ENCODE measurements around the gene TCF25. TPM values are rescaled to one million over a fixed set of nuclear protein-coding genes. Genes with fewer than 3 reads are reported as not detected.
A peak's percentile ranks its signal among the peaks of the same experiment; 100 is the strongest.

TCF25 gene
- total RNA-seq, 4 donors from 2014 or later, result 60.3 to 221 (median 126) TPM

DNA sequence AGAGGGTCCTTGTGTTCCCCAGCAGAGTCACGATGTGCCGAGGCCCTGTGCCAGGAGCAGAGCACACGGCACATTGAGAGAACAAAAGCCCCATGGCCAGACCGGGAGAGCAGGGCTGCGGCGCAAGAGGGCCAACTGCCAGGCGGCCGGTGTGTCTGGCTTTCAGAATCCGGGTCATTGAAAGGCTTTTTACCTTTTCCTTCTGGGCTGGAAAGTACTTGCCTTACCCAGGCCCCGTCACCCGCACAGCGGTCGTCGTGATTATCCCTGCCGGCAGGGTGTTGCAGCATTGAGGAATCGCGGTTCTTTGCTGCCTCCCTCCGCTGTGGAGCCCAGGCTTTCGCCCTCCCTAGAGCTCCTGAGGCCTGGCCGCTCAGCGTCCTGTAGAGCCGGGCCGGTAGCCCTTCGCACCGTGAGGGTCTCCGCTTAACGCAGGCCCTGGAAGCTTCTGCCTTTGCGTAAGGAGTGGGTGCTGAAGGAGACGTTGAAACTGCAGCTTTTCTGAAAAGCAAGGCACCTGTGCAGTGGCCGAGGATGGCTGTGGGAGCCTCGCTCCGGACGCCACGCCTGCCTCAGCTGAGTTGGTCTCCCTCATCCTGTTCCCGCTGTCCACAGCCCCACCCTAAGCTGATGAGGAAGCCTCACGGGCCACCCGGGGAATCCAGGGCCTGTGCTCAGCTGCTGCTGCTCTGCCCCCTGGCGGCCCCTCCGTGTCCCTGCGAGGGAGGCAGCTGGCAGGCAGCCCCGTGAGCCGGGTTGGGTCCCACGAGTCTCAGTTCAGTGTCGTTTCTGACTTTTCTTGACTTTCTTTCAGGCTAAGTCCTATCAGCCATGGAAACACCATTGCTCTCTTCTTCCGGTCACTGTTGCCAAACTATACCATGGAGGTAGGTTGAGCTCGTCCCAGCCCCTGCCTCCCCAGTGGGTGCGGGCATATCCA lies 36.7 kb downstream of the TCF25 start:
- Histone ChIP-seq H3K4me3 (no peak overlapping the region), H3K36me3 (no peaks in the 10 kb centered on the region), H3K27ac (no peak overlapping the region), H3K4me1 (no peaks in the 10 kb centered on the region), H3K27me3 (no peaks in the 10 kb centered on the region), H3K9me3 (no peaks in the 10 kb centered on the region)
- peak; percentile 53 to 65 for DNase-seq
- intact Hi-C loops (cut with DNase I; ENCODE audit: low total_unique reads), result no loop called here
- TF ChIP-seq POLR2A (IDR thresholded peaks at IDR 0.05), result no peak
- TF ChIP-seq, protein P1, sequence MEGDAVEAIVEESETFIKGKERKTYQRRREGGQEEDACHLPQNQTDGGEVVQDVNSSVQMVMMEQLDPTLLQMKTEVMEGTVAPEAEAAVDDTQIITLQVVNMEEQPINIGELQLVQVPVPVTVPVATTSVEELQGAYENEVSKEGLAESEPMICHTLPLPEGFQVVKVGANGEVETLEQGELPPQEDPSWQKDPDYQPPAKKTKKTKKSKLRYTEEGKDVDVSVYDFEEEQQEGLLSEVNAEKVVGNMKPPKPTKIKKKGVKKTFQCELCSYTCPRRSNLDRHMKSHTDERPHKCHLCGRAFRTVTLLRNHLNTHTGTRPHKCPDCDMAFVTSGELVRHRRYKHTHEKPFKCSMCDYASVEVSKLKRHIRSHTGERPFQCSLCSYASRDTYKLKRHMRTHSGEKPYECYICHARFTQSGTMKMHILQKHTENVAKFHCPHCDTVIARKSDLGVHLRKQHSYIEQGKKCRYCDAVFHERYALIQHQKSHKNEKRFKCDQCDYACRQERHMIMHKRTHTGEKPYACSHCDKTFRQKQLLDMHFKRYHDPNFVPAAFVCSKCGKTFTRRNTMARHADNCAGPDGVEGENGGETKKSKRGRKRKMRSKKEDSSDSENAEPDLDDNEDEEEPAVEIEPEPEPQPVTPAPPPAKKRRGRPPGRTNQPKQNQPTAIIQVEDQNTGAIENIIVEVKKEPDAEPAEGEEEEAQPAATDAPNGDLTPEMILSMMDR (IDR thresholded peaks at IDR 0.05), result peak; percentile 53 to 79 (median 62)

DNA sequence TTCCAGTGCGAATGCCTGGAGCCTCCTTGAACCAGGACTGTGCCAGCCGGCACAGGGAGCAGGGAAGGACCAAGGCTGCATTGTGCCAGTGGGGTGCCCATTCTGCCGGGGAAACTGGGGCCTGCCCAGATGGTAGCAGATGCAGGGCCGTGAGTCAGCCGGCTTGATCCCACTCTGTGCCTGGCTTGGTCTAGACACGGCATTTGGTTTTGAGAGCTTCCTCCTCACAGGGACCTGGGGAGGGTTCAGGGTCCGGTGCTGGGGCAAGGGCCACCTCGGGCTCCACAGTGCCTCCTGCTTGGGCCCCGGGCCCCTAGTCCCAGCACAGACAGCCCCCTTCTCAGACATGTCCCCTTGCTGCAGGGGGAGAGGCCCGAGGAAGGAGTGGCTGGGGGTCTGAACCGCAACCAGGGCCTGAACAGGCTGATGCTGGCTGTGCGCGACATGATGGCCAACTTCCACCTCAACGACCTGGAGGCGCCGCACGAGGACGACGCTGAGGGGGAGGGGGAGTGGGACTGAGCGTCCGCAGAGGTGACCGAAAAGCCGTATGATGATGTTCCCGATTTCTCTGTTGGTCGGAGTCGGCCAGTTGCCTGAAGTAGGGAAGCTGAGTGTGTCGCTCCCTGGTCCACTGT lies 37.4 kb downstream of the TCF25 start:
- Histone ChIP-seq H3K27ac (no peak overlapping the region), H3K4me3 (no peak overlapping the region), H3K36me3 (no peaks in the 10 kb centered on the region), H3K4me1 (no peaks in the 10 kb centered on the region), H3K9me3 (no peaks in the 10 kb centered on the region), H3K27me3 (no peaks in the 10 kb centered on the region)
- TF ChIP-seq, protein P1 (IDR thresholded peaks at IDR 0.05), result no peak
- TF ChIP-seq POLR2A (IDR thresholded peaks at IDR 0.05), result no peak
- intact Hi-C loops (cut with DNase I; ENCODE audit: low total_unique reads), result no loop called here
- DNase-seq, result no peak

DNA sequence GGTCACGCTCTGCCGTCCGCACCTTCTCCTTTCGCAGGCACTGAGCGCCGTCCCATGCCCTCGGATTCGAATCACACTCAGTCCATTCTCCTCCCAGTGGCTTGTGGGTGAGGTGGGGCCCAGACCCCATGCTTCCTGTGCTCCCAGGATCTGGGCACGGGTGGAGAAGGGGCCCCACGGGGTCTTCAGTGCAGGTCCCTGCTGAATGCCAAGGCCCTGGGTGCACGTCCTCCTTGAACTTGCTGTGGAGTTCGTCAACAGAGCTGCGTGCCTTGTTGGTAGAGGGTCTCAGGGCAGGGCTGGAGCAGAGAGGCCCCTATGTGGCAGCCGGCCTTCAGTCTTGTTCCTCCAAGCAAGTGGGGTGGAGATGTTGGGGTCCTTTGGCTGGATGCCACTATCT lies 38.0 kb downstream of the TCF25 start:
- TF ChIP-seq POLR2A (IDR thresholded peaks at IDR 0.05), result no peak
- TF ChIP-seq, protein P1 (IDR thresholded peaks at IDR 0.05), result no peak
- Histone ChIP-seq H3K4me1 (no peaks in the 10 kb centered on the region), H3K36me3 (no peaks in the 10 kb centered on the region), H3K4me3 (no peak overlapping the region), H3K27ac (no peak overlapping the region), H3K9me3 (no peaks in the 10 kb centered on the region), H3K27me3 (no peaks in the 10 kb centered on the region)
- intact Hi-C loops (cut with DNase I; ENCODE audit: low total_unique reads), result no loop called here
- no peak for DNase-seq

DNA sequence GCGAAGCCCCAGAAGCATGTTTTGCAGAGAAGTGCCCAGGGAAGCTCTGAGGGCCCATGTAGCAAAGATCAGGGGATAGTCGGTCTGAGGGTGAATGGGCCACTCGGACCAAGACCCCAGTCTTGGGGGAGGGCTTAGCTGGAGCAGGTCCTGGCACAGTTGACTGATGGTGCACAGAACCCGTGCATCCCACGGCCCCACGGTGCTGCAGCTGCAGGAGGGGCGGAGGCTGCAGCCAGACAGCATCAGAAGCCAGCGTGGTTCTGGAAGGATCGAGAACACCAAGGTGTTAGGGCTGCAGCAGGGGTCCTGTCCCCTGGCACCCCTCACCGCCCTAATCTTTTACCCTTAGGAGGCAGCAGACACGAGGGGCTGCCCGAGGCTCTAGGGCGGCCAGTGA lies 38.8 kb downstream of the TCF25 start:
- TF ChIP-seq, protein P1 (IDR thresholded peaks at IDR 0.05), result no peak
- TF ChIP-seq POLR2A (IDR thresholded peaks at IDR 0.05), result no peak
- no peaks in the 10 kb centered on the region for H3K36me3 ChIP-seq
- DNase-seq, result no peak

DNA sequence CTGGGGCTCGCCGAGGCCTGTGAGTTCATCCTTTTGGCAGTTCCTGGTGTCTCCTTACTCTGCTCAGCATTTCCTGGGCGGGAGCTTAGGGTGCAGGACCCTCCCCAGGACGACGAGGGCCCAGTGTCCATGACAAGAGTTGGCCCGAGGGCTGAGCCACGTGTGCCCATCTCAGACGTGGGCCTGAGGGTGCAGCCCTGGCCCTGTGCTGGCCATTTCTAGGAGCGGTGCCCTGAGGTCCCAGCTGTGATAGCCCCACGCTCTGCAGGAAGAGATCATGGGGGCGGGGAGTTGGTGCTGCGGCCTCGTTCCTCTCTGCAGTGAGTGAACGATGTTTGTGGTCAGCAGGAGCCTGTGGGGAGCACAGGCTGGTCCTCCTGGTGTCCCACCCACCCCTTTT lies 39.2 kb downstream of the TCF25 start:
- no peak for TF ChIP-seq POLR2A (IDR thresholded peaks at IDR 0.05)
- TF ChIP-seq, protein P1 (IDR thresholded peaks at IDR 0.05), result no peak
- Histone ChIP-seq H3K4me3 (no peak overlapping the region), H3K4me1 (no peaks in the 10 kb centered on the region), H3K27me3 (no peaks in the 10 kb centered on the region), H3K27ac (no peak overlapping the region), H3K9me3 (no peaks in the 10 kb centered on the region), H3K36me3 (no peaks in the 10 kb centered on the region)
- DNase-seq, result no peak
- intact Hi-C loops (cut with DNase I; ENCODE audit: low total_unique reads), result no loop called here

More for the DNA sequence above, 38.8 kb downstream of the TCF25 start:
- no peak overlapping the region for H3K4me3 ChIP-seq
- intact Hi-C loops (cut with DNase I; ENCODE audit: low total_unique reads), result no loop called here
- H3K4me1 ChIP-seq, result no peaks in the 10 kb centered on the region
- H3K9me3 ChIP-seq, result no peaks in the 10 kb centered on the region
- H3K27me3 ChIP-seq, result no peaks in the 10 kb centered on the region
- H3K27ac ChIP-seq, result no peak overlapping the region

Measured in uterus (tissue), 4 donors.